Cardiac muscle cell (in vitro differentiated cells and primary cell): ENCODE results near the gene FOXN3. TPM values are rescaled to one million over a fixed set of nuclear protein-coding genes. Genes with fewer than 3 reads are reported as not detected.

Source experiments
- DNase-seq, 2 donors: peaks; one replicate each; pipeline versions ENCODE4 v3.0.0 to v3.0.0-alpha.2; 2010 to 2017; ENCODE audit warnings: low read depth in 1 of 2, low spot score in 1 of 2
- H3K27ac ChIP-seq: fragments of 200-600 bp; sonication (generic); 2 replicates; pipeline ENCODE4 v1.5.1; 2016
- H3K27me3 ChIP-seq: fragments of 200-600 bp; sonication (generic); 2 replicates; pipeline ENCODE4 v1.6.0; 2016; ENCODE audit warnings: control low read depth
- H3K36me3 ChIP-seq: fragments of 200-600 bp; sonication (generic); 2 replicates; pipeline ENCODE4 v1.5.1; 2016; ENCODE audit warnings: control low read depth
- H3K4me1 ChIP-seq: fragments of 200-600 bp; sonication (generic); 2 replicates; pipeline ENCODE4 v1.8.1; 2017; ENCODE audit warnings: low read depth, mild to moderate bottlenecking, mixed run types
- H3K4me3 ChIP-seq: fragments of 200-600 bp; sonication (generic); 2 replicates; pipeline ENCODE4 v1.5.1; 2016; ENCODE audit warnings: mild to moderate bottlenecking
- H3K9me3 ChIP-seq: fragments of 200-600 bp; sonication (generic); 2 replicates; pipeline ENCODE4 v1.5.1; 2017; ENCODE audit warnings: low read depth, mild to moderate bottlenecking, control low read depth
- polyA plus RNA-seq: library from polyadenylated mRNA; unstranded; fragments of >200 nt; fragmentation: Nextera tagmentation; extraction: Ambion mirVana; gene quantifications from 2 replicates; pipeline ENCODE4 v1.2.1, GENCODE V29; 2016
- total RNA-seq: library from RNA; depleted of rRNA; stranded (reverse); fragments of >200 nt; gene quantifications from 2 replicates; pipeline ENCODE4 v1.2.3, GENCODE V29; 2016
- TF ChIP-seq, protein P1 (sequence below): IDR thresholded peaks from 2 replicates; pipeline ENCODE4 v1.5.1; 2012; ENCODE audit warnings: low read depth, mild to moderate bottlenecking, low read length

The FOXN3 gene
- total and polyA plus RNA-seq, 2 experiments from 2014 or later = 43.8 to 74.8 TPM

DNA sequence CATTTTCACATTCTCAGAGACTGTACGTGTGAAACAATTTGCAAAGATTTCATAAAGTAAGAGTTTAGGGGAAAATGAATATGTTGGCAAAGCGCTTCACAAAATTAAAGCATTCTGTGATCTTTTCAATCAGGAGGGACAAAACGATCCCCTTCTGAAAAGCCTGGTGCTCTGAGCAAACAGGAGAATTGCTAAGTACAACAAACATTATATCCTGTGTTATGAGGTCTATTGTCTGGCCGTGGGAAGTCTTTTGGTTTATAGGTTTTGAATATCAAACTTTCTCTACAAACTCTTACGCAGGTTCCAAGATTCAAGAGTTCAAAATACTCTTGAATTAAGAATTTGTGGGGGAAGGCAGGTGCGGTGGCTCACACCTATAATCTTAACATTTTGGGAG, 7.2 kb upstream of the FOXN3 start:
- no peaks in the 10 kb centered on the region for H3K27me3 ChIP-seq
- H3K27ac ChIP-seq = no peak overlapping the region
- peaks cover 17% of the 10 kb centered on the region for H3K4me1 ChIP-seq
- H3K9me3 ChIP-seq = no peaks in the 10 kb centered on the region
- DNase-seq = no peak
- H3K4me3 ChIP-seq = no peak overlapping the region
- TF ChIP-seq, protein P1, sequence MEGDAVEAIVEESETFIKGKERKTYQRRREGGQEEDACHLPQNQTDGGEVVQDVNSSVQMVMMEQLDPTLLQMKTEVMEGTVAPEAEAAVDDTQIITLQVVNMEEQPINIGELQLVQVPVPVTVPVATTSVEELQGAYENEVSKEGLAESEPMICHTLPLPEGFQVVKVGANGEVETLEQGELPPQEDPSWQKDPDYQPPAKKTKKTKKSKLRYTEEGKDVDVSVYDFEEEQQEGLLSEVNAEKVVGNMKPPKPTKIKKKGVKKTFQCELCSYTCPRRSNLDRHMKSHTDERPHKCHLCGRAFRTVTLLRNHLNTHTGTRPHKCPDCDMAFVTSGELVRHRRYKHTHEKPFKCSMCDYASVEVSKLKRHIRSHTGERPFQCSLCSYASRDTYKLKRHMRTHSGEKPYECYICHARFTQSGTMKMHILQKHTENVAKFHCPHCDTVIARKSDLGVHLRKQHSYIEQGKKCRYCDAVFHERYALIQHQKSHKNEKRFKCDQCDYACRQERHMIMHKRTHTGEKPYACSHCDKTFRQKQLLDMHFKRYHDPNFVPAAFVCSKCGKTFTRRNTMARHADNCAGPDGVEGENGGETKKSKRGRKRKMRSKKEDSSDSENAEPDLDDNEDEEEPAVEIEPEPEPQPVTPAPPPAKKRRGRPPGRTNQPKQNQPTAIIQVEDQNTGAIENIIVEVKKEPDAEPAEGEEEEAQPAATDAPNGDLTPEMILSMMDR = no peak
- no peaks in the 10 kb centered on the region for H3K36me3 ChIP-seq

DNA sequence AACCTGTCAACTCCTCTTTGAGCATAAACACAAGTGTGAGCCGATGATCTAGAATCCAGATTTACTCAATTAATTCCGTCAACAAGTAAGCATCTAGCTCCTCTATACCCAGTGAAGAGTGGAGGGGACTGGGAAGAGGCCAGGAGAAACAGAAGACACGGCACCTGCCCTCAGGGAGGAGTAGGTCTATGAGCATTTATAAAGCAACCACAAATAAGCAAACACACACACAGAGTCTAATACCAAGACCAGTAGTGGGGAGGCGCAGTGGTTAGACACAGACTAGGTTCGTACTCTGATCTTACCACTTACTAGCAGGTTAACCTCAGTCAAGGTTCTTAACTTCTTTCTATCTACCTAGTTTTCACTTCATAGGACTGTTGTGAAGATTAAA, 5.9 kb upstream of the FOXN3 start:
- TF ChIP-seq, protein P1 = no peak
- Histone ChIP-seq H3K9me3 (no peaks in the 10 kb centered on the region), H3K27me3 (no peaks in the 10 kb centered on the region), H3K4me1 (peaks cover 12% of the 10 kb centered on the region), H3K4me3 (no peak overlapping the region), H3K36me3 (no peaks in the 10 kb centered on the region), H3K27ac (peak overlapping the region; percentile 54)
- DNase-seq = no peak

DNA sequence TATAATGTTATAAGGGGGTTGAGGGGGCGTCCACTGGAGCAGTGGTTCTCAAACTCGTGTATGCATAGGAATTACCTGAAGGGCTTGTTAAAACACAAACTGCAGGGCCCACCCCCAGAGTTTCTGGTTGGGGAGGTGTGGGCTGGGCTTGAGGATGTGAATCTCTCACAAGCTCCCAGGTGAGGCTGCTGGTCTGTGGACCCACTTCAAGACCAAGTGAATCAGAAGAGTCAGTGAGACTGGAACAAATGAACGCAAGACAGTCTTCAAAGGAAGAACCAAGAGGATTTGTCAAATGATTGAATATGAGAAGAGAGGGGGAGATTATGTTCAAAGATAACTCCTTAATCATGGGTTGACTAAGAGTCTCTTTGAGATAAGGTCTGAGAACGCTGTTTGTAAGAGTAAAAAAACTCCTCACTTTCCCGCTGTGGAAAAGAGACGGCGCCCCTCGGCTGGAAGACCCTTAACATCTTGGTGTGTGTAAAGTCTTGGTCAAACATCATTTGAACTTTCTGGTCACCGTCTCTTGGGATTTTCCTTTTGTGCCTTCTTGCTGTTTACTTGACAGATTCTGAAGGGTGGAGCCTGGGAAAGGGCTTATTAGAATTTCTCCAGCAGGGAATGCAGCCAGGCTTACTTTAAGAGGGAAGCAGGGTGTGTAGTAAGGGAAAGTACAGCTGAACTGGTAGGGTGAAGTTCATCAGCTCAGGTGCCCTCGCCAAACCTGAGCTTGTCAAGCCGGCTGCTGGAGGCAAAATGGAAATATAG, 5.3 kb upstream of the FOXN3 start:
- DNase-seq = peak; percentile 26 to 49
- Histone ChIP-seq H3K27ac (peak overlapping the region; percentile 54), H3K4me1 (peaks cover 15% of the 10 kb centered on the region), H3K27me3 (no peaks in the 10 kb centered on the region), H3K4me3 (no peak overlapping the region), H3K9me3 (no peaks in the 10 kb centered on the region), H3K36me3 (no peaks in the 10 kb centered on the region)
- TF ChIP-seq, protein P1 = no peak

DNA sequence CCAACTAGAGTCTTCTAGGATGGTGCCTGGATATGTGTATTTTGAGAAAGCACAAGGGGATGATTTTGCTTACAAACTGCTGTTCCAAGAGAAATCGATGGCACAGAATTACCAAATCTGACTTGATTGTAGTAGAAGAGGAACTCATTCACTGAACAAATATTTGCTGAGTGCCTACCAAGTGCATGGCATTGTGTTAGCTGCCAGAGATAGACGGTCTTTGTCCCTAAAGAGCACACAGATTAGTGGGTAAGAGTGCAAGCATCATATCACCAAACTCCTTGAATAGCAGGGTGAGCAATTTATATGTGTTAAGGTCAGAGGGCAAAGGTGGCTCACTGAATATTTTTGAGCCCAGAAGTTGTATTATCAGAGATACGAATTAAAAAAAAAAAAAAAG, 3.5 kb upstream of the FOXN3 start:
- Histone ChIP-seq H3K27ac (no peak overlapping the region), H3K4me3 (no peak overlapping the region), H3K9me3 (no peaks in the 10 kb centered on the region), H3K27me3 (no peaks in the 10 kb centered on the region), H3K36me3 (no peaks in the 10 kb centered on the region), H3K4me1 (peaks cover 15% of the 10 kb centered on the region)
- TF ChIP-seq, protein P1 = no peak
- DNase-seq = no peak

DNA sequence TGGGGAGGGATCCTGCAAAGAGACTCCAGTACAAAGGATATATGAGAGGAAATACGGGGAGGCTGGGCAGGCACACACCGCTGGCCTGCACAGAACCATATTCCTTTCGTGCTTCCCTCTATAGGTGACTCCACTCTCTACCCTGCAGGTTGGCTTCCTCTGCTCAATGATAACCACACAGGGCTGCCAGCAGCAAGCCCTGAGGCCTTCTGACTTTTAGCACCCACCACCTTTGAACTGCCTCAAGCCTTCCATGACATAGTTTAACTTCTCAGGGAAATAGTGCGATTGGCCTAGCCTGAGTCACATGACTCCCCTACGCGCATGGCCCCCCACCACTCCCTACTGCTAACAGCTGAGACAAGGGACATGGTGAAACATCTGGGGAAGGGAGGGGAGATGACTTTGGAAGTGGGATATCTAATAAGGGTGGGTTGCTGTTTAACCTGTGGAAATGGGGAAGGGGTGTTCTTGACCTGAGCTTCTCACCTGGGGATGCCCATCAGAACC, 3.0 kb upstream of the FOXN3 start:
- Histone ChIP-seq H3K4me1 (peaks cover 18% of the 10 kb centered on the region), H3K9me3 (no peaks in the 10 kb centered on the region), H3K36me3 (no peaks in the 10 kb centered on the region), H3K27me3 (no peaks in the 10 kb centered on the region), H3K4me3 (no peak overlapping the region), H3K27ac (no peak overlapping the region)
- TF ChIP-seq, protein P1 = no peak
- DNase-seq = no peak
